ENCODE results near the gene TAF5. TPM values are rescaled to one million over a fixed set of nuclear protein-coding genes. Genes with fewer than 3 reads are reported as not detected.

Gene TAF5
- total and polyA plus RNA-seq, 9 donors, result 2.5 to 6.6 (median 4.0) TPM

DNA sequence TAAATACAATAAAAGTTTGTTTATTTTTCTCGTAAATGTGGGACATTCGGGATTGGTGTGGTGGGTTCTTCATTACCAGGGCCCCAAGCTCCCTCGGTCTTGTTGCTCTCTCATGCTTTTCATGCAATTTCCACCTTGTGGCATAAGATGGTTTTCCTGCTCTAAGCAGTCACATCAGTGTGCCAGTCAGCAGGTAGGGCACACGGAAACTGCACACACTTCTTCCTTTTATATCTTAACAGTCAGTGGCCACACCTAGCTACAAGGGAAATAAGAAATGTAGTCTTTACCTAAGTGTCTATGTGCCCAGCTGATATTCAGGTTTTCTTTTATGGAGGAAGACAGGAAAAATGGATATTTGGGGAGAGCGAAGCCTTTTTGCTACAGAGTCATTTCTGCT lies 6.5 kb downstream of the TAF5 start:
- intact Hi-C loops (cut with DNase I), result no loop called here
- no peaks in the 10 kb centered on the region for H3K27me3 ChIP-seq
- H3K4me3 ChIP-seq, result no peak overlapping the region
- DNase-seq, result no peak
- 93 to 95% (median 94%) methylated on average over 5 of the region's 5 CpGs for WGBS, 3 donors
- peaks cover 3% of the 10 kb centered on the region for H3K4me1 ChIP-seq (ENCODE audit: insufficient read depth)
- no peaks in the 10 kb centered on the region for H3K9me3 ChIP-seq
- H3K27ac ChIP-seq, result no peak overlapping the region
- H3K36me3 ChIP-seq, result no peaks in the 10 kb centered on the region
- TF ChIP-seq EP300 (IDR thresholded peaks at IDR 0.05) (no peak), POLR2A (IDR thresholded peaks at IDR 0.05) (no peak)
- TF ChIP-seq, protein P1, sequence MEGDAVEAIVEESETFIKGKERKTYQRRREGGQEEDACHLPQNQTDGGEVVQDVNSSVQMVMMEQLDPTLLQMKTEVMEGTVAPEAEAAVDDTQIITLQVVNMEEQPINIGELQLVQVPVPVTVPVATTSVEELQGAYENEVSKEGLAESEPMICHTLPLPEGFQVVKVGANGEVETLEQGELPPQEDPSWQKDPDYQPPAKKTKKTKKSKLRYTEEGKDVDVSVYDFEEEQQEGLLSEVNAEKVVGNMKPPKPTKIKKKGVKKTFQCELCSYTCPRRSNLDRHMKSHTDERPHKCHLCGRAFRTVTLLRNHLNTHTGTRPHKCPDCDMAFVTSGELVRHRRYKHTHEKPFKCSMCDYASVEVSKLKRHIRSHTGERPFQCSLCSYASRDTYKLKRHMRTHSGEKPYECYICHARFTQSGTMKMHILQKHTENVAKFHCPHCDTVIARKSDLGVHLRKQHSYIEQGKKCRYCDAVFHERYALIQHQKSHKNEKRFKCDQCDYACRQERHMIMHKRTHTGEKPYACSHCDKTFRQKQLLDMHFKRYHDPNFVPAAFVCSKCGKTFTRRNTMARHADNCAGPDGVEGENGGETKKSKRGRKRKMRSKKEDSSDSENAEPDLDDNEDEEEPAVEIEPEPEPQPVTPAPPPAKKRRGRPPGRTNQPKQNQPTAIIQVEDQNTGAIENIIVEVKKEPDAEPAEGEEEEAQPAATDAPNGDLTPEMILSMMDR (IDR thresholded peaks at IDR 0.05), result no peak

DNA sequence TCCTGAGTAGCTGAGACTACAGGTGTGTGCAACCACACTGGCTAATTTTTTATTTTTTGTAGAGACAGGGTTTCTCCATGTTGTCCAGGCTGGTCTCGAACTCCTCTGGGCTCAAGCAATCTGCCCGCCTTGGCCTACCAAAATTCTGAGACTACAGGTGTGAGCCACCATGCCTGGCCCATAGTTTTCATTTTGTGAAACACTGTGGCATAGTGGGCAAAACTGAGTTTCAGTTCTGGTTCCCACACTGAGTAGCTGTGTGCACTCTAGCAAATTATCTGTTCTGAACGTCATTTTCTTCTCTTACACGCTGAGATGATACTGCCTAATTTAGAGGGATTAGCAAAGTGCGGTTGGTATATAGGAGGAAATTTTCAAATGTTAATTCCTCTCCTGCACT lies 15.0 kb downstream of the TAF5 start:
- H3K9me3 ChIP-seq, result no peaks in the 10 kb centered on the region
- H3K27me3 ChIP-seq, result no peaks in the 10 kb centered on the region
- TF ChIP-seq POLR2A (IDR thresholded peaks at IDR 0.05), result no peak
- no peak for TF ChIP-seq EP300 (IDR thresholded peaks at IDR 0.05)
- TF ChIP-seq, protein P1 (IDR thresholded peaks at IDR 0.05), result no peak
- no peaks in the 10 kb centered on the region for H3K36me3 ChIP-seq
- no peaks in the 10 kb centered on the region for H3K4me1 ChIP-seq (ENCODE audit: insufficient read depth)
- no peak overlapping the region for H3K27ac ChIP-seq
- no peak for DNase-seq
- 93 to 96% (median 95%) methylated on average over 5 of the region's 5 CpGs for WGBS, 3 donors
- H3K4me3 ChIP-seq, result no peak overlapping the region
- intact Hi-C loops (cut with DNase I), result no loop called here

DNA sequence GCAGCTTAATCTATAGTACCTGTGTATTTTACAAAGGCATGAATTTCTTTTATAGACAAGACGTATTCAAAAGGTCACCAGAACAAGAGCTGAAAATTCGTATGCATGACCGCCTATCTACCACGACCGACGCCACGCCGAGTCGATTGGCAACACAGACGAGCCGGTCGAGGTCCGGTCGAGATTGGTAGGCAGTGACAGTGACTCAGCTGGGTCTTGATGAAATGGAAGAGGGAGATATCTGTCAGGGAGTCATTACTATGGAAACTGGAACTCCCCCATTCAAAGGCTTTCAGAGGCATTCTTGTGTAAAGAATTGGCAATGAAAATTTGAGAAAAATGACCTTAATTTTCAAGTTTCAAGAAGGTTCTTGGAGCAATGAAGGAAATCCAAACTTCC lies 26.4 kb downstream of the TAF5 start:
- no peak for DNase-seq
- H3K4me1 ChIP-seq (ENCODE audit: insufficient read depth), result peaks cover 13% of the 10 kb centered on the region
- 86 to 89% (median 88%) methylated on average over 14 of the region's 14 CpGs for WGBS, 3 donors
- H3K36me3 ChIP-seq, result no peaks in the 10 kb centered on the region
- TF ChIP-seq POLR2A (IDR thresholded peaks at IDR 0.05) (no peak), EP300 (IDR thresholded peaks at IDR 0.05) (no peak)
- TF ChIP-seq, protein P1 (IDR thresholded peaks at IDR 0.05), result no peak
- intact Hi-C loops (cut with DNase I), result no loop called here
- no peaks in the 10 kb centered on the region for H3K27me3 ChIP-seq
- H3K4me3 ChIP-seq, result no peak overlapping the region
- H3K9me3 ChIP-seq, result no peaks in the 10 kb centered on the region
- no peak overlapping the region for H3K27ac ChIP-seq

DNA sequence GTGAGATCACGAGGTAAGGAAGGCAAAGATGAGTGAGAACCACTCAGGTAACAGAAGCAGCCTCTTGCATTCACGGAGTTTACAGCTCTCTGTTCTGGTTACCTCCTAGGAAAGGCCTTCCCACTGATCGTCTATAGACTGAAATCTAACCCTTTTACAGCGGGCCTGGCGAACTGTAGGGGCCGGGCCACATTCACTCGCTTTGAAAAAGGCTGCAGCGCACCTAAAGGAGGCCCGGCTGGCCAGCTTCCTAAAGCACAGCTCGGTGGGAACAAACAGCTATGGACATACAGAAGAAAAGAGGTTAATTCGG lies 27.9 kb downstream of the TAF5 start:
- no peak for DNase-seq
- no peak for TF ChIP-seq POLR2A (IDR thresholded peaks at IDR 0.05)
- TF ChIP-seq EP300 (IDR thresholded peaks at IDR 0.05), result no peak
- TF ChIP-seq, protein P1 (IDR thresholded peaks at IDR 0.05), result no peak
- no peaks in the 10 kb centered on the region for H3K36me3 ChIP-seq
- intact Hi-C loops (cut with DNase I), result no loop called here
- peak overlapping the region; percentile 89 for H3K4me3 ChIP-seq
- 0 to 1% (median 1%) methylated on average over 11 of the region's 11 CpGs for WGBS, 3 donors
- no peaks in the 10 kb centered on the region for H3K9me3 ChIP-seq
- H3K4me1 ChIP-seq (ENCODE audit: insufficient read depth), result peaks cover 13% of the 10 kb centered on the region
- no peaks in the 10 kb centered on the region for H3K27me3 ChIP-seq
- peak overlapping the region; percentile 47 to 48 for H3K27ac ChIP-seq
